Measurements from ENCODE around the gene NT5E.

GRCh38 chr6:85405853-85406198 lies 44.1 kb upstream of the NT5E start:
- TF ChIP-seq CTCF (IDR thresholded peaks at IDR 0.05), result no peak
- TF ChIP-seq POLR2A (IDR thresholded peaks at IDR 0.05), result no peak
